Endothelial cell of umbilical vein (primary cell): ENCODE results near the gene SLC39A5.

Experiments used
- EZH2 ChIP-seq: IDR thresholded peaks from 2 replicates; pipeline ENCODE4 v1.6.1; 2012; ENCODE audit warnings: borderline replicate concordance, low read depth, mild to moderate bottlenecking, moderate library complexity, low read length, inconsistent platforms; ENCODE audit not compliant: severe bottlenecking
- FOS ChIP-seq: IDR thresholded peaks from 2 replicates; pipeline ENCODE4 v1.6.1; 2011; ENCODE audit warnings: mild to moderate bottlenecking, low read length, moderate library complexity, borderline replicate concordance; ENCODE audit not compliant: insufficient read depth
- GATA2 ChIP-seq: IDR thresholded peaks from 2 replicates; pipeline ENCODE4 v1.7.0; 2011; ENCODE audit warnings: low read depth, mild to moderate bottlenecking, moderate library complexity, mixed read lengths, low read length; ENCODE audit not compliant: insufficient read length, insufficient read depth
- MYC ChIP-seq: IDR thresholded peaks from one replicate; pipeline ENCODE4 v1.6.1; 2011; ENCODE audit warnings: mild to moderate bottlenecking, low read depth, low read length
- POLR2A ChIP-seq: IDR thresholded peaks from 2 replicates; pipeline ENCODE4 v1.6.1; 2012; ENCODE audit warnings: low read depth, mild to moderate bottlenecking, control low read depth, low read length
- POLR2AphosphoS5 ChIP-seq: IDR thresholded peaks from 2 replicates; pipeline ENCODE4 v1.6.1; 2012; ENCODE audit warnings: low read depth, mild to moderate bottlenecking, control low read depth, low read length, moderate library complexity; ENCODE audit not compliant: insufficient read depth
- TF ChIP-seq, protein P1 (sequence below), 2 donors: IDR thresholded peaks; 1 replicate in 1 of 2; 2 replicates in 1 of 2; pipeline ENCODE4 v1.5.1; 2011; ENCODE audit warnings: low read length in 2 of 2, mild to moderate bottlenecking in 2 of 2, moderate library complexity in 2 of 2, control low read depth in 1 of 2, inconsistent platforms in 1 of 2, low read depth in 1 of 2; ENCODE audit not compliant: insufficient read depth in 1 of 2; ENCODE audit errors: extremely low read depth in 1 of 2

DNA sequence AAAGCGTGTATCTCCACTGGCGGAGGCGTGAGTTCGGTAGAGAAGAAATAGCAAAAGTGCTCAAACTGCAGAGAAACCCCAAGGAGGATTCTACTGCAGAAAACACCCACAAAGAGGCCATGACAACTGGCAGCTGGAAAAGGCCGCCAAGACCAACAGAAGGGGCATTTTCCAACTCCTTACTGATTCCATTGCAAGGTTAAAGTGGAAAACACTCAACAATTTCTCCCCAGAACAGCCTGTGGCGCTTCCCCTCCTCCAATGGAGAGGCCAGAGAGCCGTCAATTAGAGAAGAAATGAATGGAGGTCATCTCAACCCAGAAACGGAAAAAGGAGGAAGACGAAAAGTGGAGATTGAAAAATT lies 29.0 kb downstream of the SLC39A5 start:
- TF ChIP-seq, protein P1, sequence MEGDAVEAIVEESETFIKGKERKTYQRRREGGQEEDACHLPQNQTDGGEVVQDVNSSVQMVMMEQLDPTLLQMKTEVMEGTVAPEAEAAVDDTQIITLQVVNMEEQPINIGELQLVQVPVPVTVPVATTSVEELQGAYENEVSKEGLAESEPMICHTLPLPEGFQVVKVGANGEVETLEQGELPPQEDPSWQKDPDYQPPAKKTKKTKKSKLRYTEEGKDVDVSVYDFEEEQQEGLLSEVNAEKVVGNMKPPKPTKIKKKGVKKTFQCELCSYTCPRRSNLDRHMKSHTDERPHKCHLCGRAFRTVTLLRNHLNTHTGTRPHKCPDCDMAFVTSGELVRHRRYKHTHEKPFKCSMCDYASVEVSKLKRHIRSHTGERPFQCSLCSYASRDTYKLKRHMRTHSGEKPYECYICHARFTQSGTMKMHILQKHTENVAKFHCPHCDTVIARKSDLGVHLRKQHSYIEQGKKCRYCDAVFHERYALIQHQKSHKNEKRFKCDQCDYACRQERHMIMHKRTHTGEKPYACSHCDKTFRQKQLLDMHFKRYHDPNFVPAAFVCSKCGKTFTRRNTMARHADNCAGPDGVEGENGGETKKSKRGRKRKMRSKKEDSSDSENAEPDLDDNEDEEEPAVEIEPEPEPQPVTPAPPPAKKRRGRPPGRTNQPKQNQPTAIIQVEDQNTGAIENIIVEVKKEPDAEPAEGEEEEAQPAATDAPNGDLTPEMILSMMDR (IDR thresholded peaks at IDR 0.05; ENCODE audit: extremely low read depth in 1 of 2, insufficient read depth in 1 of 2, low read depth in 1 of 2, low read length in 2 of 2), result no peak
- TF ChIP-seq POLR2AphosphoS5, result no peak
- no peak for TF ChIP-seq POLR2A
- no peak for TF ChIP-seq FOS
- TF ChIP-seq EZH2, result no peak
- TF ChIP-seq GATA2, result no peak
- TF ChIP-seq MYC, result no peak
